CD4-positive, alpha-beta T cell treated with Interleukin-15 for 4 hours (primary cell): ENCODE measurements around the gene MRPS9.

Source experiments
- DNase-seq: peaks from one replicate; pipeline ENCODE4 v3.0.0-alpha.2; 2020; ENCODE audit warnings: low spot score

MRPS9 gene

GRCh38 chr2:105037572-105038382 lies at the start of gene MRPS9:
MRPS9 (plus strand) TSS chr2:105038069; CDS start chr2:105038093, 24 bp downstream.
- DNase-seq, result peak; percentile 98

GRCh38 chr2:105005181-105005951 lies 32.5 kb upstream of the MRPS9 start:
- no peak for DNase-seq

- DNase-seq, result no peak
Observed at GRCh38 chr2:105007367-105007766, 30.5 kb upstream of the MRPS9 start.

GRCh38 chr2:105032476-105032875 lies 5.4 kb upstream of the MRPS9 start:
- no peak for DNase-seq

- DNase-seq, result no peak
Observed at GRCh38 chr2:105034170-105034569, 3.7 kb upstream of the MRPS9 start.

GRCh38 chr2:105038383-105039061 lies 653 bp downstream of the MRPS9 start:
- DNase-seq, result no peak

- no peak for DNase-seq
Observed at GRCh38 chr2:105039559-105039958, 1.7 kb downstream of the MRPS9 start.

GRCh38 chr2:105042189-105042588 lies 4.3 kb downstream of the MRPS9 start:
- DNase-seq, result no peak

- DNase-seq, result no peak
Observed at GRCh38 chr2:105052773-105053172, 14.9 kb downstream of the MRPS9 start.

GRCh38 chr2:105055613-105056012 lies 17.7 kb downstream of the MRPS9 start:
- no peak for DNase-seq

- no peak for DNase-seq
Observed at GRCh38 chr2:105056245-105056644, 18.4 kb downstream of the MRPS9 start.

- DNase-seq, result no peak
Observed at GRCh38 chr2:105057005-105057404, 19.1 kb downstream of the MRPS9 start.

- no peak for DNase-seq
Observed at GRCh38 chr2:105061560-105061959, 23.7 kb downstream of the MRPS9 start.

GRCh38 chr2:105062158-105062557 lies 24.3 kb downstream of the MRPS9 start:
- DNase-seq, result no peak

- no peak for DNase-seq
Observed at GRCh38 chr2:105068387-105068786, 30.5 kb downstream of the MRPS9 start.

- no peak for DNase-seq
Observed at GRCh38 chr2:105068875-105069274, 31.0 kb downstream of the MRPS9 start.

GRCh38 chr2:105070010-105070865 lies 32.4 kb downstream of the MRPS9 start:
- no peak for DNase-seq

GRCh38 chr2:105071379-105071778 lies 33.5 kb downstream of the MRPS9 start:
- DNase-seq, result no peak

- DNase-seq, result peak; percentile 3
Observed at GRCh38 chr2:105072039-105072438, 34.2 kb downstream of the MRPS9 start.

GRCh38 chr2:105073591-105073990 lies 35.7 kb downstream of the MRPS9 start:
- DNase-seq, result no peak

- DNase-seq, result no peak
Observed at GRCh38 chr2:105076121-105076520, 38.3 kb downstream of the MRPS9 start.
